Activated CD4-positive, alpha-beta T cell treated with anti-CD3 and anti-CD28 coated beads for 36 hours (primary cell): ENCODE results near the gene STK11. TPM values are rescaled to one million over a fixed set of nuclear protein-coding genes. Genes with fewer than 3 reads are reported as not detected.

ENCODE experiments used
- ATAC-seq: fragments of 200-7000 bp; cut with Tn5 transposase; one replicate; pipeline ENCODE4 v1.10.0; 2021; ENCODE audit warnings: mild to moderate bottlenecking, moderate library complexity
- CTCF ChIA-PET: fragments of 350-600 bp; sonication (Branson Sonifier 250); formaldehyde crosslinking; loops from one replicate; lab custom pipeline; 2021; ENCODE audit warnings: antibody characterized with exemption; lab: Charles Lee
- POLR2A ChIA-PET: fragments of 350-600 bp; sonication (Branson Sonifier 250); formaldehyde crosslinking; loops from one replicate; lab custom pipeline; 2021; ENCODE audit warnings: antibody characterized with exemption, inconsistent platforms; lab: Charles Lee
- DNase-seq: peaks from one replicate; pipeline ENCODE4 v3.0.0-alpha.2; 2020
- H3K27ac Mint-ChIP-seq: one replicate; pipeline ENCODE4 v1.8.0; 2021; ENCODE audit warnings: mixed read lengths
- H3K27me3 Mint-ChIP-seq: one replicate; pipeline ENCODE4 v1.8.0; 2021; ENCODE audit warnings: mixed read lengths
- H3K36me3 Mint-ChIP-seq: one replicate; pipeline ENCODE4 v1.8.0; 2021; ENCODE audit warnings: low read depth, mixed read lengths
- H3K4me1 Mint-ChIP-seq: one replicate; pipeline ENCODE4 v1.8.0; 2021; ENCODE audit warnings: mixed read lengths
- H3K4me3 Mint-ChIP-seq: one replicate; pipeline ENCODE4 v1.8.0; 2021; ENCODE audit warnings: mild to moderate bottlenecking, moderate library complexity, mixed read lengths
- H3K9me3 Mint-ChIP-seq: one replicate; pipeline ENCODE4 v1.8.0; 2021; ENCODE audit warnings: low read depth, mixed read lengths
- intact Hi-C, 2 experiments: fragments of 100-400 bp; cut with DNase I in 1 of 2; cut with micrococcal nuclease in 1 of 2; formaldehyde crosslinking; loops; one replicate each; pipeline versions ENCODE4 v1.14.2 to v1.15.1; 2022 to 2024; cut with DNase I, micrococcal nuclease
- total RNA-seq, 2 experiments: library from RNA; stranded (reverse); gene quantifications; one replicate each; pipeline ENCODE4 v1.2.3, GENCODE V29; 2021

Gene STK11
- total RNA-seq, 2 experiments from 2014 or later = 49.2 to 61.5 TPM

DNA sequence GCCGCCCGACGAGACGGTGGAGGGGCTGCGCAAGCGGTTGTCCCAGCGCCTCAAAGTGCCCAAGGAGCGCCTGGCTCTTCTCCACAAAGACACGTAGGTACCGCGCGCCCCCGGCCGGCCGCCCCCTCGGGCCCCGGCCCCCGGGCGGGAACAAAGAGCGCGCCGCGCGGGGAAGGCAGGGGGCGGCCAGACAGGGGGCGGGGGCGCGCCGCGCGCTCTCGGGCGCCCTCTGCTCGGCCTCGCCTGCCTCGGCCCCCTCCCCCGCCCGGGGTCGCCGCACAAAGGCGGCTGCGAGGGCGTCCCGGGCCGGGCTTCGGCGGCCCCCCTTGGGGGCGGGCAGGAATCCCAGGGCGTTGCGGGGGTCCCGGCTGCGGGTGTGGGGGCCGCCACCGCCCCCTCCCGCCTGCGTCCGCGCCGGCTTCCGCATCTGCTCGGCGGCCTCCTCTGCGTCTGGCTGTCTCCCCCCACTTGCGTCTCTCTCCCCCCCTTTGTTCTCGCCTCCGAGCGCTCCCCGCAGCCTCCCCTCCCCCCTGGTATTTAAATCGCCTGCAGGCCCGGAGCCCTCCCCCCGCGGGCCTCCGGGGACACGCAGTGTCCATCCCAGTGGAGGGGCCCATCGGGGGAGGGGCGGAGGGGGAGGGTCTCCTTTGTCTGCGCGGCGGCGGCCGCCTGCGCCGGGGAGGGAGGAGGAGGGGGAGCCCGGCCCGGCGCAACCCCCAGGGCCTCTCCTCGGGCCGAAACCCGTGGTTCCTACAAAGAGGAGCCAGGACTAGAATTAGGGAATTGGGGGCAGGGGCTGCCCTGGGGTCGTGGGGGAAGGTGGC, 45.1 kb downstream of the STK11 start:
- Mint-ChIP-seq H3K27ac (peak overlapping the region; percentile 90), H3K4me1 (peaks cover 14% of the 10 kb centered on the region), H3K9me3 (no peaks in the 10 kb centered on the region), H3K36me3 (peaks cover 34% of the 10 kb centered on the region), H3K27me3 (no peaks in the 10 kb centered on the region), H3K4me3 (peak overlapping the region; percentile 96)
- CTCF ChIA-PET = no interaction called here
- ATAC-seq (no peak), DNase-seq (peak; percentile 67)
- intact Hi-C loops = no loop called here
- POLR2A ChIA-PET = interaction anchor here (1.0 to 1.2 kb wide), 3 partner anchors 16 to 18 kb away, joined by 4 read pairs; partner anchors contain the start of gene CIRBP

DNA sequence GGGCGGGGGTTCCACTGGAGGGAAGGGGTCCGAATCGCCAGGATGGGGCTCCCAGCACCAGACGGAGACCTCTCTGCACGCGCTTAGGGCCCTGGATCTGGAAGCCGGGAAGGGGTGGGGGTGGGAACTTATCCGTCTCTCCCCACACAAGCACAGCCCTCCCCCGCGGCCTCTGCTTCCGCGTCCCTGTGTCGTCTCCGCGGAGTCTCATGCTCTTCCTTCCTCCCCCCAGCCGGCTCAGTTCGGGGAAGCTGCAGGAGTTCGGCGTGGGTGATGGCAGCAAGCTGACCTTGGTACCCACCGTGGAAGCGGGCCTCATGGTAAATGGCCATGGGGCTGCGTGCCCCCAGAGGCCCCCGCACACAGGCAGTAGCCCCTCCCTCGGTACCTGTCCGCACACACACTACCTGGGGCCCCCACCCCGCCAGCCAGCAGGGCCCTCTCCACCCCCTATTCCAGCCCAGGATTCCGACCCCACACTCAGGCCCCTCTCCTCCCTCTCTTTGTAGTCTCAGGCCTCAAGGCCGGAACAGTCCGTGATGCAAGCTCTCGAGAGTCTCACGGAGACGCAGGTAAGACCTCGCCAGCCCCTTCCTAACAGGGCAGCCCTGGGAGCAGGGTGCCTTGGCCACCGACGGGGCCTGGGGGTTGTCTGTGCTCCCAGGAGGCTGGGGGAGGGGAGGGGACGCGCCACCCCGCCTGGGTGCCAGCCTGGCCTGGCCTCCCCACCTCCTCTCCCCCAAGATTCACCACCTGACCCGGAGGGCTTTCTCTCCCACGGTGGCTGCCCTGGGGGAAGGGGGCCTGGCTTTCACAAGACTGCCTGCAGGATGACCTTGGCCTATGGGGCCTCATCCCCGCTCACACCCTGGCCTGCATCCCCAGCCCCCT, 46.0 kb downstream of the STK11 start:
- POLR2A ChIA-PET = interaction anchor here (0.7 to 1.0 kb wide), 3 partner anchors 15 to 172 kb away, joined by 3 to 4 read pairs (median 4); no protein-coding TSS in a partner anchor
- peaks cover 40% of the 10 kb centered on the region for H3K36me3 Mint-ChIP-seq
- intact Hi-C loops = no loop called here

DNA sequence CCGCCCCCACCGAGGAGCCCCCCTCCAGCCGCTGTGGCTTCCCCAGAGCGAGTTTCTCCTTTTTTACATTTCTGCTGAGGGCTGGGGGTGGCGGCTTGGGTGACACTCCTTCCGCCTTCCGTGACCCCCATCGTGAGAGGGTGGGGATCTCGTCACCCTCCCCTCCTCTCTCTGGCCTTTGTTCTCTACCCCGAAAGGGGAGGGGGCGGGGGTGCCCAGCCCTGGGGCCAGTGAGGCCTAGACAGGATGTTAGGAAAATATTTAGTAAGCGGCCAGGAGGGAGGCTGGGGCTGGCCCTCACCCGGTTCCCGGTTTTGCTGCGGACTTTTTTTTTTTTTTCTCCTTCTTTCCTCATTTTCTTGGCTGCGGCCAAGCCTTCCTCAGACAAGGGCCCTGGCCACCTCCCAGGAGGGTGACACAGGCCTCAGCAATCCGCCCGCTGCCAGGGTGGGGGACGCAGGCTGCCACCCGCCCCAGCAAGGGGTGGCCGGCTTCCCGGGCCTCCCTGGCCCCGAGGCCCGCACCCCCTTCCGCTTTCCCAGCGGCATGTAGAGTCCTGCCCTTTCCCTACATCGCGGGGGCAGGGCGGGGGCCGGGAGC, 46.7 kb downstream of the STK11 start:
- Mint-ChIP-seq H3K36me3 (peaks cover 43% of the 10 kb centered on the region), H3K27me3 (no peaks in the 10 kb centered on the region), H3K27ac (peak overlapping the region; percentile 71), H3K9me3 (no peaks in the 10 kb centered on the region), H3K4me3 (peak overlapping the region; percentile 96), H3K4me1 (peaks cover 15% of the 10 kb centered on the region)
- peak; percentile 82 for DNase-seq
- ChIA-PET CTCF (interaction anchor here (1.2 to 1.6 kb wide), 2 partner anchors 9 to 17 kb away, joined by 5 to 8 read pairs; partner anchors contain the start of gene CIRBP), POLR2A (interaction anchor here (1.2 to 1.8 kb wide), 3 partner anchors 14 to 23 kb away, joined by 4 to 39 read pairs (median 5); partner anchors contain the start of genes CIRBP and FAM174C)
- intact Hi-C loops = no loop called here
- peak; percentile 8 for ATAC-seq

More for the DNA sequence above, 46.0 kb downstream of the STK11 start:
- Mint-ChIP-seq H3K9me3 (no peaks in the 10 kb centered on the region), H3K4me3 (peak overlapping the region; percentile 96), H3K27me3 (no peaks in the 10 kb centered on the region), H3K4me1 (peaks cover 14% of the 10 kb centered on the region), H3K27ac (peak overlapping the region; percentile 90)
- ATAC-seq (peak; percentile 3), DNase-seq (peak; percentile 84)
- CTCF ChIA-PET = interaction anchor here (0.7 kb wide), 1 partner anchor 48 kb away, joined by 3 read pairs; no protein-coding TSS in a partner anchor

DNA sequence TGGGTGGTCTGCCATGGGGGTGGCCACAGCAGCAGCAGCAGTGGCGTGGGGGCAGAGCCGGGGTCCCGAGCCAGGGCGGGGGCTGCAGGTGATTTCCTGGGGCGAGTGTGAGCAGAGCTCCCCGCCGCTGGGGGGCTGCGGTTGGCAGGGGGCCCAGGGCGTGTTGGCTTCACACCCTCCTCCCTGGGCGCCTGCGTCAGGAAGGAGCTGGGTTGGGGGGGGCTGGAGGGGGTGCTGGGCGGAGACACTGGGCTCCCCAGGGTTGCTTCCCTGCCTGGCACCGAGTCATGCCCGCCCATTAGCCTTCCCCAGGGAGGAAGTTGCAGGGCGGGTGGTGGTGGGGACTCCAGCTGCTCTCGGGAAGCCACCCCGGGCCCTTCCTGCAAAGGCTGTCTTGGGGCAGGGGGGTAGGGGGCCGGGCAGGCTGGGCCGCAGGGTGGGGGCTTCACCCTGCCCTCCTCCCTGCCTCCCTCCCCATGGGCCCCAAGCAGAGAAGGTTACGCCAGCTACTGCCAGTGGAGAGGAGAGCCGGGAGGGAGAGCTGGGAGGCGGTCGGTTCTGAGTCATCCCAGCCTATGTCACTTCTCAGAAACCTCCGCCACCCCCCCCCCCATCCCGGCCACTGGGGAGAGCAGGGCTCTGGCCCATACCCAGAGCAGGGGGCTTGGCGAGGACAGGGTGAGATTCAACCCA, 47.4 kb downstream of the STK11 start:
- ATAC-seq = peak; percentile 45
- intact Hi-C loops = no loop called here
- POLR2A ChIA-PET = interaction anchor here (1.2 to 1.8 kb wide), 4 partner anchors 9 to 22 kb away, joined by 4 to 39 read pairs (median 6); partner anchors contain the start of genes CIRBP and FAM174C
- peak overlapping the region; percentile 96 for H3K4me3 Mint-ChIP-seq
- DNase-seq = peak; percentile 89
- peaks cover 50% of the 10 kb centered on the region for H3K36me3 Mint-ChIP-seq
- peak overlapping the region; percentile 88 for H3K27ac Mint-ChIP-seq
- H3K27me3 Mint-ChIP-seq = no peaks in the 10 kb centered on the region
- H3K9me3 Mint-ChIP-seq = no peaks in the 10 kb centered on the region
- CTCF ChIA-PET = interaction anchor here (0.7 to 2.8 kb wide), 7 partner anchors 8 to 176 kb away, joined by 3 to 18 read pairs (median 5); partner anchors contain the start of gene CIRBP
- peaks cover 21% of the 10 kb centered on the region for H3K4me1 Mint-ChIP-seq

DNA sequence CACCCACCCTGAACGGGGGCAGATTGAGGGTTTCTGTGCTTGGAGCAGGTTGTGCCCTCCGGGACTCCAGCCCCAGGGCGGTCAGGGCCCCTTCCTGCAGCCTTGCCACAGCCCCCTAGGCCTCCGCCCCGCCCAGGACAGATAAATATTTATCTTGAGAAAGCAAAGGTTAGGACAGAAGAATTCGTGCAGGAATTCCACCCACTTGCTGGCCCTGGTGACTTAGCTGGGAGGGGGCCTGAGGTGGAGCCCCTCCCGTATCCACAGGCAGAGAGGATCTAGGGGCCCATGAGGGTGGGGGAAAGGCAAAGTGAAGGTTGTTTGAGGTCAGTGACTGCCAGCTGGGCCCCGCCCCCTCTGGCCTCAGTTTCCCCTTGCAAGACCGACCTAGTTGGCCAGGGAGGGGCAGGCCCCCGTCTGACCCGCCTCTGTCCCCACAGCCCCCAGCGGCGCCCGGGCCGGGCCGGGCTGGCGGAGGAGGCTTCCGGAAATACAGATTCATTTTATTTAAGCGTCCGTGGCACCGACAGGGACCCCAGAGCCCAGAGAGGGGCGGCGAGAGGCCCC, 48.0 kb downstream of the STK11 start:
- H3K27me3 Mint-ChIP-seq = no peaks in the 10 kb centered on the region
- H3K4me3 Mint-ChIP-seq = peak overlapping the region; percentile 96
- no peak for ATAC-seq
- ChIA-PET POLR2A (interaction anchor here (1.2 to 1.8 kb wide), 4 partner anchors 9 to 22 kb away, joined by 4 to 39 read pairs (median 6); partner anchors contain the start of genes CIRBP and FAM174C), CTCF (interaction anchor here (0.7 to 2.8 kb wide), 7 partner anchors 8 to 177 kb away, joined by 3 to 18 read pairs (median 5); partner anchors contain the start of gene CIRBP)
- no peak for DNase-seq
- H3K4me1 Mint-ChIP-seq = peaks cover 27% of the 10 kb centered on the region
- H3K9me3 Mint-ChIP-seq = no peaks in the 10 kb centered on the region
- H3K36me3 Mint-ChIP-seq = peaks cover 56% of the 10 kb centered on the region
- intact Hi-C loops = no loop called here
- H3K27ac Mint-ChIP-seq = peak overlapping the region; percentile 88

DNA sequence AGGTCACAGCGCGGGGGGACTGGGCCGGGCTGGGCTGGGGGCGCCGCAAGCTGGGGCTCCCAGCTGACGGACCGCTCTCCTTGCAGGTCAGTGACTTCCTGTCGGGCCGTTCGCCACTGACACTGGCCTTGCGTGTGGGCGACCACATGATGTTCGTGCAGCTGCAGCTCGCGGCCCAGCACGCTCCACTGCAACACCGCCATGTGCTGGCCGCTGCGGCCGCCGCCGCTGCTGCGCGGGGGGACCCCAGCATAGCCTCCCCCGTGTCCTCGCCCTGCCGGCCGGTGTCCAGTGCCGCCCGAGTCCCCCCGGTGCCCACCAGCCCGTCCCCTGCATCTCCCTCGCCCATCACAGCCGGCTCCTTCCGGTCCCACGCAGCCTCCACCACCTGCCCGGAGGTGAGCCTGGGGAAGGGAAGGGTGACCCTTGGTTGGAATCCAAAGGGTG, 48.5 kb downstream of the STK11 start:
- ATAC-seq (no peak), DNase-seq (no peak)
- intact Hi-C loops = no loop called here
- H3K27me3 Mint-ChIP-seq = no peaks in the 10 kb centered on the region
- ChIA-PET POLR2A (interaction anchor here (1.4 to 1.8 kb wide), 2 partner anchors 10 to 15 kb away, joined by 6 to 39 read pairs; partner anchors contain the start of gene CIRBP), CTCF (interaction anchor here (0.6 to 2.8 kb wide), 4 partner anchors 8 to 37 kb away, joined by 3 to 18 read pairs (median 4); no protein-coding TSS in a partner anchor)
- H3K4me3 Mint-ChIP-seq = no peak overlapping the region
- H3K27ac Mint-ChIP-seq = peak overlapping the region; percentile 42
- H3K4me1 Mint-ChIP-seq = peaks cover 32% of the 10 kb centered on the region
- H3K36me3 Mint-ChIP-seq = peaks cover 61% of the 10 kb centered on the region
- H3K9me3 Mint-ChIP-seq = no peaks in the 10 kb centered on the region

DNA sequence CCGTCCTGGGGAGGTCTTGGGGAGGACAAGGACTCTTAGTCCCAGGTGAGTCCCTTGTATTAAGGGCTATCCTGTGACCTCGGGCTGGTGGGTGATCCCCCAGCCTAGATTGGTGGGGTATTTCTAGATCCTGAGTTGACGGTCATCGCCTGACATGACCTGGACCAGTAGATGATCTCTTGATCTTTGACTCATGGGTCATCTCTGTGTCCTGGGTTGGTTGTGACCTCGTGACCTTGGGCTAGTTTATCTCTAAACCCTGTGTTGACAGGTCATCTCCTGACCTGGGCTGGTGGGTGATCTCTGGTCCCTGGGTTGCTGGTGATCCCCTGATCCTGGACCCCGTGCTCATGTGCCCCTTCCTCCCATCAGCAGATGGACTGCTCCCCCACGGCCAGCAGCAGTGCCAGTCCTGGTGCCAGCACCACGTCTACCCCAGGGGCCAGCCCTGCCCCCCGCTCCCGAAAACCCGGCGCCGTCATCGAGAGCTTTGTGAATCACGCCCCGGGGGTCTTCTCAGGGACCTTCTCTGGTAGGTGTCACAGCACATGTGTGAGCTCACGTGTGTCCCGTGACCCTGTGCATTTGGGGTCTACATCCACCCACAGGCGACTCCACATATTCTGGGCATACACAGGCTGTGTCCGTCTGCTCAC, 49.1 kb downstream of the STK11 start:
- DNase-seq = no peak
- intact Hi-C loops = no loop called here
- H3K4me3 Mint-ChIP-seq = peak overlapping the region; percentile 15
- peaks cover 36% of the 10 kb centered on the region for H3K4me1 Mint-ChIP-seq
- ChIA-PET POLR2A (interaction anchor here (2.7 kb wide), 1 partner anchor 14 kb away, joined by 7 read pairs; the partner anchor contains the start of gene CIRBP), CTCF (interaction anchor here (0.6 to 2.8 kb wide), 3 partner anchors 12 to 135 kb away, joined by 3 to 18 read pairs (median 3); no protein-coding TSS in a partner anchor)
- H3K36me3 Mint-ChIP-seq = peaks cover 61% of the 10 kb centered on the region
- no peaks in the 10 kb centered on the region for H3K9me3 Mint-ChIP-seq
- ATAC-seq = no peak
- H3K27me3 Mint-ChIP-seq = no peaks in the 10 kb centered on the region
- H3K27ac Mint-ChIP-seq = peak overlapping the region; percentile 42

DNA sequence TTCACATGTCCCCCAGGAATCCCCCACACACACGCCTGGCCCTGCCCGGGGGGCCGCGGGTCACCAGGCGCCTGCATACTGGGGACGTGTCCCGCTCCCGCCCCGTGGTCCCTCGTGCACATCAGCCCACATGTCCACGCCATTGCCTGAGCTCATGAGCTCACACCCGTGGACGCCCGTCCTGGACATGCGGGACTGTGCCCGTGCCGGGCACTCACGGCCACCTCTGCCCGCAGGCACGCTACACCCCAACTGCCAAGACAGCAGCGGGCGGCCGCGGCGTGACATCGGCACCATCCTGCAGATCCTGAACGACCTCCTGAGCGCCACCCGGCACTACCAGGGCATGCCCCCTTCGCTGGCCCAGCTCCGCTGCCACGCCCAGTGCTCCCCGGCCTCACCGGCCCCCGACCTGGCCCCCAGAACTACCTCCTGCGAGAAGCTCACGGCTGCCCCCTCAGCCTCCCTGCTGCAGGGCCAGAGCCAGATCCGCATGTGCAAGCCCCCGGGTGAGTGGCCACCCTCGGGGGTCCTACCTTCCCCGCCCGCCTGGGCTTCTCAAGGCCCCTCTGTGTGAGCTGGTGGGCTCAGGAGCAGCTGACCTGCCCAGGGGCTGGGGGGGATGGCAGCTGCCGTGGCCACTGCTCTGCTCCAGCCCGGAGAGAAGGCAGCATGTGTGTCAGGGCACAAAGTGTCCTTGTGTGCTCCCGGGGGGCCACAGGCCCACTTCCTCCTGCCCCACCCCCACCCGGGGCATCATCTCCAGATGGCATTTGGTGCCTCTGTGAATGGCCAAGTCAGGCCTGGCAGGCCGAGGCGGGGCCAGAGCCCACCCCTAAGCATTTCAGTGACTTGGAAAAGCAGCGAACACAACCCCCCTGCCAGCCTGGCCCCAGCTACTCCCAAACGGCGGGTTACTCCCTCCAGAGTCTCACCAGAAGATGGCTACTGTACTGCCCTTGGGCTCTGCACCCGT, 49.9 kb downstream of the STK11 start:
- Mint-ChIP-seq H3K27ac (peak overlapping the region; percentile 1), H3K4me1 (peaks cover 40% of the 10 kb centered on the region), H3K36me3 (peaks cover 60% of the 10 kb centered on the region), H3K9me3 (no peaks in the 10 kb centered on the region), H3K27me3 (no peaks in the 10 kb centered on the region), H3K4me3 (peak overlapping the region; percentile 15)
- no peak for DNase-seq
- intact Hi-C loops = no loop called here
- ChIA-PET POLR2A (interaction anchor here (0.7 to 2.7 kb wide), 2 partner anchors 13 to 174 kb away, joined by 3 to 7 read pairs; partner anchors contain the start of gene CIRBP), CTCF (interaction anchor here (0.7 to 2.8 kb wide), 5 partner anchors 11 to 153 kb away, joined by 3 to 18 read pairs (median 4); partner anchors contain the start of gene CIRBP)
- no peak for ATAC-seq
